Measurements from ENCODE around the gene SAMD11.

SAMD11 gene

DNA sequence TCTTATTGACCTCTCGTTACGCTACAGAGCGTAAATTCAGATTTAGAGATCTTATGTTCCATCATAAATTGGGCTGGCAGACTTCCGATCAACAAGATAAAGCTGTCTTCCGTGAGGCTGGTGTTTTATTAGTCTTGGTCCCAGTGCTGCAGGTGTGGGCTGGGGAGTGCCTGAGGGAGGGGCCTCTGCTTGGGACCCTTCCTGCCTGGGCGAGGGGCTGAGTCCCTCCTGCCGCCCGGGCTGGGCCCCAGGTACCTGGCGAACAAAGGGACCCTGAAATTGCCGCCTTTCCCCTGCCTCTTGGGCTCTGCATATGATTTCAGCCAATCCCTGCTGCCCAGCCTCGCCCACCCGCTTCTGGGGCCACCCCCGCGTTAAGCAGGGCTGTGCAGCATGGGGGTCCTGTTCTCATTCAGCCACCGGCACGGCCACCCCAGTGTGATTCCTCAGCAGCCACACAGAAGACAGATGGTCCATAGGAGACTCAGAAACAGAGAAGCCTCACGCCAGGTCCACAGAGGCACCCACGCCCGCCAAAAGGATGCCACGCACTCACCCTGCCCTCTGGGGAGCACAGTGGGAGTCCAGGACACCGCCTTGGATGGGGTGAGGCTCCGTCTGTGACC is 6.1 kb upstream of the SAMD11 start:
- no peak for DNase-seq

DNA sequence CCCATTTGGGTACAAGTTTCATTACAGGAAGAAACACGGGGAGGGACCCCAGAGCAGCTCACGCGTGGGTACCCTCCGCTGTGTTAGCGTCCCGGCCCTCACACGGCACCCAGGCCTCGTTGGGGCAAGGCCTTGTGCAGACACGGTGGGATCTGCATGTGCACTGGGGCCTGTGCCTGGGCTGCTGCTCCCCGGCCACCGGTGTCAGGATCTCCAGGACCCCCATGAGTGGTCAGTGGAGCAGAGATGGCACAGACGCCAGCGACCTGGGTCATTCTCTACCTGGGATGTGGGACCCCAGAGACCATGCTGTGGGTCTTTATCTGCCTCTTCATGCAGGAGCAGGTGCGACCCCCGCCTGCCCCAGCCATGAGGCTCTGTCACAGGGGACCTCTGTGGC is 5.4 kb upstream of the SAMD11 start:
- DNase-seq, result no peak

DNA sequence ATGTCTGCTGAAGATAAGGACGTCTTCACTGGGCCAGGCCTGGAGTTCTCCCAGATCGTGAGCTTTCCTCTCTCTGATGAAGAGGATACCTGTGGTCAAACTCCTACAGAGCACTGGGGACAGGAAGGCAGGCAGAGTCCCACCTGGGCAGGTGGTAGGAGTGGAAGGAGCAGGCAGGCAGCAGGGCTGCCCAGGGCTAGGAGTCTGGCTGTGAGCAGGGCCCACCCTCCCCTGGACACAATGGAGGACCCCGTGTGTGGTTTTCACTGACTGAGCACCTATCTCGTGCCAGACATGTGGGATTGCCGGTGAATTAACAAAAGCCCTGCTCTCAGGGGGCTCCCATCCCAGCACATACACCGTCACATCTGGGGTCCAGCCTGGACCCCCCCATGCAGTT is 4.9 kb upstream of the SAMD11 start:
- no peak for DNase-seq

DNA sequence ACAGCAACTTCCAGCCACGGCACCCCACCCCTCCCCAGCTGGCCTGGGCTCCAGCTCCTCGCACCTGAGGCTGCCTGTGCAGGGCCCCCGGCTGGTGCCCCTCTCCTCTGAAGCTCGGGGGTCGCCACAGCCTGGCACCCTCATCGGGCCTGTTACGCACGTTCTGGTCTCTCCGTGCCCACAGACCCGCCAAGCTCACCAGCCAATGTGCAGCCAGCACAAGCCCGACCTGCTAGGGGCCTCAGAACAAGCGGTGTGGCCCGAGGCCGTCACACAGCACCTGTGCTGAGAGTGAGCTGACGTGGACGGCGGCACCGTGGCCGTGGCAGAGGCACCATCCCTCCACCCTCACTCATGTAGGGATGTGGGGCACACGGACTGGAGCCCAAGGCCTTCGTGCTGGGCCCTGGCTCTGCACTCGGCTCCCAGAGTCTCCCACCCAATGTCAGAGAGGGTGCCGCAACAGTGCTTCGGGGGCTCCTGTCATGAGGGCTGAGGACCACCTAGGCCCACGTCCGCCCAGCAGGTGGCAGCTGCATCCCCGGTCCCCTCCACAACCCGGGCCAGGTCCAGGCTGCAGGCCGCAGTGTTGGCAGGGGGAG is 4.4 kb upstream of the SAMD11 start:
- no peak for DNase-seq

DNA sequence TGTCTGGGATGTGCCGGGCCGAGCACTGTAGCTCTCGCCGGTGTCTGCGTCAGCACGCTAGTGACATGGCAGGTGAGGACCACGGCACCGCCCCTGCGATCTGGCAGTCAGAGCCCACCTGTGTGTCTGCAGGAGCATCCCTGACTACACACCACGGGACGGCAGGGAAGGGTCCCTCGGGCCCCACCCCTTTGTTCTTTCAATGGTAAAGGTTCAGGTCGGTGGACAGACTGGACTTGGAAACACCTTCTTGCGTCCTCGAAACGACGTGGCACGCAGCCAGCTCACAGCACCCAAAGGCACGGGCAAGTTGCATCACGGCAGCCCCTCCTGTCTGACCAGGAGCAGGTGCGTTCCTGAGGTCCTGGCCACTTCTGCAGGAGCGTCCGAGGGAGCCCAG is 3.7 kb upstream of the SAMD11 start:
- DNase-seq, result no peak

DNA sequence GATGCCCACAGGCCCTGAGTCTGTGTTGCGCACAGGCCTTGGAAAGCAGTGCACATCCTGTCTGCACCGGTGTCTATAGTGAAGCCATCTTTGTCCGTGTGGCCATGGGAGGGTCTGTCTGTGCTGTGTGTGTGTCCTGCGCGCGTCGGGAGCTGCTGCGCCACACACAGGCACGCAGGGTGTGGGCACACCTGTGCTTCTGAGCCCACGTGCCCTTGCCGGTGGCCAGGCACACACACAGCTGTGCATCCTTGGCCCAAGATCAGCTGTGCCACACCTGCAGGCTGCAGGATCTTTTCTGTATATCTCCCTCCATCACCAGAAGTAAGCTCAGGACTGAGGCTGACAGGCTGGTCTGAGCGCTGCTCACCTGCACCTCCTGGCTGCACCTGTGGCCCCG is 3.2 kb upstream of the SAMD11 start:
- no peak for DNase-seq

DNA sequence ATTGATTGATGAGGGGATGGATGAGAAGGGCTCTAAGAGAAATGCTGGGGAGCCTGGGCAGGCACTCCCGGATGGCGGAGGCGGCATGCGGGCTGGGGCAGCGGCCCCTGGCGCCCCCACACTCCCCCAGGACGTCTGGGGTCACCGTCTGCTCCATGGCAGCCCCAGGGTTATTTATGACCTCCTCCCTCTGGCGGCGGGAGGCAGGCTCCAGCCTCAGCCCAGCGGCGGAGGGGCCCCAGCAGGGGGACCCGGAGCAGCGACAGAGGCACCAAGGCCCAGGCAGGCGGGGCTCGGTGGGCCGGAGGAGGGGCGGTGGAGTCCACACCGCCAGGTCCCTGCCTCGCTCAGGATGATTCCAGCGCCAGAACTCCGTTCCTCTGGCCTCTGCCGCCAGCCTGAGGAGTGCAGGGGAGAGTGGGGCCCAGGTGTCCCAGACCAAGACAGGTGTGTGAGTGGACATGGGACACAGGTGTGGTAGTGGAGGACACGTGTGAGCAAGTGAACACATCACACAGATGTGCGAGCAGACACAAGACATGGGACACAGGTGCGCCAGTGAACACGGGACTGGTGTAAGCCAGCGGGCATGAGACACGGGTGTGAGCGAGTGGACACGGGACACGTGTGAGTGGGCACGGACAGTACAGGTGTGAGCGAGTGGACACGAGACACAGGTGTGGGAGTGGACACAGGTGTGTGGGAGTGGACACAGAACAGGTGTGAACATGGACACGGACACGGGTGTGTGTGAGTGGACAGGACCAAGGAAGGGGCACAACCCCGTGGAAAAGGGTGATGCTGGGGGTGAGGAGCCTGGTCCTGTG is 2.5 kb upstream of the SAMD11 start:
- peak; percentile 66 for DNase-seq

DNA sequence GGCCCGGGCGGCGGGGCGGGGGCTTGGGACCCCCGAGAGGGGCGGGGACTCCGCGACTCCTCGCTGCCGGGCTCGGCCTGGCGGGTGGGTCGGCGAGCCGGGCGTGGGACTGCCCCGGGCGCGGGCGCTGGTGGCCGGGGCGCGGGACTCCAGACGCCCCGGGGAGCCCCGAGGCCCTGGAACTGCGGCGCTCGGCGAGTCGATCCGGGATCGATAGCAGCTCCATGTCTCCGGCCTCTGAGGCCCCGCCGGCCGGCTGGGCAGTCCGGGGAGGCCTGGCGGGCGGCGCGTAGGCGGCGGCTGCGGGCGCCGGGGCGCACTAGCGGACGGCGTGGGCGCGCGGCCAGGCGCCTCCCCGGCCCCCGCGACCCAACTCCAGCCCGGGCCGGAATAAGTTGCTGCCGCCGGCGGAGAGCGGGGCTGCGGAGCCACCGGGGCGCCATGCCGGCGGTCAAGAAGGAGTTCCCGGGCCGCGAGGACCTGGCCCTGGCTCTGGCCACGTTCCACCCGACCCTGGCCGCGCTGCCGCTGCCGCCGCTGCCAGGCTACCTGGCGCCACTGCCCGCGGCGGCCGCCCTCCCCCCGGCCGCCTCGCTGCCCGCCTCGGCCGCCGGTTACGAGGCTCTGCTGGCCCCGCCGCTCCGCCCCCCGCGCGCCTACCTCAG is 400 bp downstream of the SAMD11 start:
- no peak for DNase-seq

DNA sequence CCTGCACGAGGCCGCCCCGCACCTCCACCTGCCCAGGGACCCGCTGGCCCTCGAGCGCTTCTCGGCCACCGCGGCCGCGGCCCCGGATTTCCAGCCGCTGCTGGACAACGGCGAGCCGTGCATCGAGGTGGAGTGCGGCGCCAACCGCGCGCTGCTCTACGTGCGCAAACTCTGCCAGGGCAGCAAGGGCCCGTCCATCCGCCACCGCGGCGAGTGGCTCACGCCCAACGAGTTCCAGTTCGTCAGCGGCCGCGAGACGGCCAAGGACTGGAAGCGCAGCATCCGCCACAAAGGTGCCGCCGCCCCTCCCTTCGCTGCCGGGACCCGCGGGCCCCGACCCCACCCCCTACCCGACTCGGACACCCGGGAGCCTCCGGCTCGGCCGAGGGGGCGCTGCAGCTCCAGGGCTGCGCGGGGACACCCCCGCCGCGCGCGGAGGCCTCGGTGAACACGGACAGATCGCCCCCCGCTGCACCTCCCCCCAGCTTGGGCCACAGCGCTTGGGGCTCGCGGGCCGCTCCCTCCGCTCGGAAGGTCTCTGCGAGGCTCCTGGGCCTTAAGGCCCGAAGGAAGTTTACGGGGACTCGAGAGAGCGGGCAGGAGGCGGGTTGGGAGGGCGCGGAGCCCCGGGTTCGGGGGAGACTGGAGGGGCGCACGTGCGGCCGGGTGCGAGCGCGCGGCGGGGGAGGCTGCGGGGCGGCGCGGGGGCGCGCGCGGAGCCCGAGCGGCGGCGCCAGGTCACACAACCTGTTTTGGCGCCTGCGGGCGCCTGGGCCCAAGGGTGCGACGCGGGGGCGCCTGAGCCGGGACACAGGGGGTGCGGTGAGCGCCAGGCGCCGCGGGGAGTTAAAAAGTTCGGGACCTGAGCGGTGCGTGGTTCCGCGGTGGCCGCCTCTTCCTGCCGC is 1.2 kb downstream of the SAMD11 start:
- DNase-seq, result no peak

DNA sequence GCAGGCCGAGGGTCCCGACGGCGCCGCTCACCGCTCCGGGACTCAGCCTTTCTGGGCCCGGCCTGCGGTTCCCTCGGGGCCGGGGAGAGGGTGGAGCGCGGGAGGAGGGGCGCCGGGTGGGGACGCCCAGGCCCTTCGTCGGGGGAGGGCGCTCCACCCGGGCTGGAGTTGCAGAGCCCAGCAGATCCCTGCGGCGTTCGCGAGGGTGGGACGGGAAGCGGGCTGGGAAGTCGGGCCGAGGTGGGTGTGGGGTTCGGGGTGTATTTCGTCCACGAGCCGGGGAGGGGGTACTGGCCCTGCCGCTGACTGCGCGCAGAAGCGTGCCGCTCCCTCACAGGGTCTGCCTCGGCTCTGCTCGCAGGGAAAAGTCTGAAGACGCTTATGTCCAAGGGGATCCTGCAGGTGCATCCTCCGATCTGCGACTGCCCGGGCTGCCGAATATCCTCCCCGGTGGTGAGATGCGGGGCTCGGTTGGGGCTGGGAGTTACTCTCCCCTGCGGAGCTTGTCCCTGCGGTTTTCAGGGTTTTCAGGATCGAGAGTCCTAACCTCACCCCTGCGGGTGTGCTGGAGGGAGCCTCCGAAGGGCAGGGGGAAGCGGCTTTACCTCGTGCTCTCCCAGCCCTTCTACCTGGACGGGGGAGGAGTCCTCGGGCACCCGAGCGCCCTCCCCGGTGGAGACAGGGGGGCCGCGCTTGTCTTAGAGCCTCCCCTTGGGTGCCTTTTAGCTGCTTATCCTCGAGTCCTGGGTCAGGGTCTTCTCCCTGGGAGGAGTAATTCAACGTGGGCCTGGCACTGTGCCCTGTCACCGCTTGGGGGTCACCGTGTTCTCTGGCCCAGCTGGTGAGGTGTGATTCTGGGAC is 2.1 kb downstream of the SAMD11 start:
- DNase-seq, result no peak

DNA sequence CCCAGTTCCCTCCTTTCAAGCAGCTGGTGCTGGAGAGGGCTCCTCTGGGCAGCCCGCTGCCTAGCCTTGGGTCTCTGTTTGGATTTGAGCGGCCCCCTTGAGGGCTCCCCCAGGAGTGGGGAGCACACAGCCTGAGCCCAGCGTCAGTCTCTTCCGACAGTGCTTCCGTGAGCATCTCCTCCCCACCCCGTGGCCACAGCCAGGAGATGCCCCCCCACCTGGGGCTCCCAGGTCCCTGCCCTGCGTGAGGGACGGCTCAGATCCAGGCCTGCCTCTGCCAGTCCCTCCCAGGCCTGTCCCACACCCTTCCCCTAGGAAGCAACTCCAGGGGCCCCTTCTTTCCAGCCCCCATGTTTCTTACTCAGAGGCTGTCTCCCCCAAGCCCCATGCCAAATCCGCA is 3.5 kb downstream of the SAMD11 start:
- no peak for DNase-seq

DNA sequence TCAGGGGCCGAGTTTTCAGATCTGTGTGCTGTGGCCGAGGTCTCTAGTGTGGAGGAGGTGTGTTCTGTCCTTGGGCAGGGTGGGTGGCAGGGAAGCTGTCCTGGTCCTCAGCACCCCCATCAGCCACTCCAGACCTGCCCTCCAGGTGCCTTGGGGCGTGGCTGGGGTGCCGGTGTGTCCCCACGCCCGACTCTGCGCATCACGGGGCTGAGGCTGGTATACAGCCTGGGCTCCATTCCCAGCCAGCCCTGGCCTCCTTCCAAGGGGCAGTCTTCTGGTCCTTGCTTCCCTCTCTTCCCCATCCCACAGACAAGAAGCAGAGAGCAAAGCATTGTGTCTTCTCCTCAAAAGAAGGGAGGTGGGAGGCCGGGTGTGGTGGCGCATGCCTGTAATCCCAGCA is 4.0 kb downstream of the SAMD11 start:
- DNase-seq, result no peak

DNA sequence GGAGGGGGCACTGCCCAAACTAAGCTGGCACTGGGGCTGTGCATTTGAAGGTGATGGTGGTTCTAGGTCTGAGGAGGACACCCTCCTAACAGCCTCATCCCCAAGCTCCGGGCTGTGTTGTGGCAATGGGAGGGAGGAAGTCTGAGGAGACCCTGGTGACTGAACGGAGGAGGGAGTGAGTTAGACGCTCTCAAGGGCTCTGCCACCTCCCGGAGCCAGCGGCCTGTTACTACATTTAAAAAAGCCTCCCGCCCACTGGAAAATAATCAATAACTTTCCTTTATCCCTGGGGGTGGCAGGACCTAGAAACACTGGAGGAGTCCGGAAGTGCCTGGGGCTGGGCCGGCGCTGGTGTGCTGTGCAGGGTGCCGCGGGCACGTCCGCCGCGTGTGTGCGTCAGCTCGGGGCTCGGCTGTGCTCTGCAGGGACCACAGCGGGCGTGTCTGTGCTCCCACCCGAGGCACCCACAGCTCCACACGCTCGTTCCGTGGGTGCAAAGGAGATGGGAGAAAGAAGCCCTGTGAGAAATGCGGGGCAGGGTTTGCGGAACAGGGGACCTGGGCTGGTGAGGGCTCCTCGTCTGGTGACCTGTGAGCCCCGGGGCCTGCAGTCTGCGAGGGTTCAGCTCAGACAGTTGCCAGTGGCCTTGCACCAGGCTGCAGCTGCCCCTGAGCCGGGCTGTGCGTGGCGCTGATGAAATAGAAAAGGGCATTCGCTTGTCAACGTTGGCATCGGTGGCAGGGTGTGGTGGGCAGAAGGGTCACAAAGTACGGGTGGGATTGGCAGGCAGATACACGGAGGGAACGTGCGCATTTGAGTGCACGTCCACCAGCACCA is 5.3 kb downstream of the SAMD11 start:
- no peak for DNase-seq

DNA sequence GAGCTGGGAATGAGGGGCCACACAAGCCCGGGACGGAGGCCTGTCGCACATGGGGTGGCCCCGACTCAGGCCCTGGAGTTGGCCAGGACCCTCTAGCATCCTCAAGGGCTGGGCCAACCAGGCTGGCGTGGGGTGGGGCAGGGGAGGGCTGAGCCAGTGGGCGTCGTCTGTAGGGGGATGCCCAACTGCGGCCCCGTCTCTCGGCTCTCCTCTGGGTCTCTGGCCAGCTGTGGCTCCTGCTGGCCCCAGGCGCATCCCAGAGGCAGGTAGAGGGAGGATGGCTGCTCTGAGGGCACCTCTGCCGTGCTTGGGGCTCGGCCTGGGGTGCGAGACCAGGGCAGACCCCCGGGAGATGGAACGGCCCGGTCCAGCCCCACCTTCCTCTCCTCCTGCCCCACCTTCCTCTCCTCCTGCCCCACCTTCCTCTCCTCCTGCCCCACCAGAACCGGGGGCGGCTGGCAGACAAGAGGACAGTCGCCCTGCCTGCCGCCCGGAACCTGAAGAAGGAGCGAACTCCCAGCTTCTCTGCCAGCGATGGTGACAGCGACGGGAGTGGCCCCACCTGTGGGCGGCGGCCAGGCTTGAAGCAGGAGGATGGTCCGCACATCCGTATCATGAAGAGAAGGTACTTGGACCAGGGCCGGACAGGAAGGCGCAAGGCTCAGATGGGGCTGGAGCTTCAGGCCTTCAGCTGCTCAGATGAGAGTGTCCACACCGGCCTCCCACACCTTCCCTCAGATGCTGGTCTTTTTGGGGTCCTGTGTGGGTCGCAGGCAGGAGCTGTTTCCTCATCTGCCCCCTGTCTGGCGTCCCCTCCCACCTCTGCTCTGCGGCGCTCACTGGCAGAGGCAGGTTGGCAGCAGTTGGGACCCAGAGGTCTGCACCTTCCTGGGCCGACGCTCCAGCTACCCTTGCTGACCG is 6.2 kb downstream of the SAMD11 start:
- no peak for DNase-seq

DNA sequence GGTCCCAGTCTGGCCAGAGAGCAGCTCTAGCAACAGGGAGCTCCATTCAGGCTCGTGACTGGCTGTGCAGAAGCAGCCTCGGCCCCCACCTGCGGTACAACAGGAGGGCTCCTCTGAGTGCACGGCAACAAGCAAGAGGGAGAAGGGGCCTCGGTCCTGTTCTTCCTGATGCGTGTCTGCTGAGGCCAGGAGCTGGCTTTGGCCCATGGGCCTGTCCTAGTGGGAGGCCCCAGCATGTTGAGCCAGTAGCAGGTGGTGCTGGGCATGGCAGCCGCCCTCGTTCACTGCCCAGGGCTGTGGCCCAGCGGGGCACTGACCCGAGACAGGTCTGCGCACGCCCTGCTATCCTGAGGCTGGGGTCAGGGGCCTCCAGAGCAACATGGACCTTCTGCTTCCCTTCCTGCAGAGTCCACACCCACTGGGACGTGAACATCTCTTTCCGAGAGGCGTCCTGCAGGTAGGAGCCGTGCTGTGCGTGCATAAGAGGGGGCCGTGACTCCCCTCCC is 7.0 kb downstream of the SAMD11 start:
- DNase-seq, result no peak

DNA sequence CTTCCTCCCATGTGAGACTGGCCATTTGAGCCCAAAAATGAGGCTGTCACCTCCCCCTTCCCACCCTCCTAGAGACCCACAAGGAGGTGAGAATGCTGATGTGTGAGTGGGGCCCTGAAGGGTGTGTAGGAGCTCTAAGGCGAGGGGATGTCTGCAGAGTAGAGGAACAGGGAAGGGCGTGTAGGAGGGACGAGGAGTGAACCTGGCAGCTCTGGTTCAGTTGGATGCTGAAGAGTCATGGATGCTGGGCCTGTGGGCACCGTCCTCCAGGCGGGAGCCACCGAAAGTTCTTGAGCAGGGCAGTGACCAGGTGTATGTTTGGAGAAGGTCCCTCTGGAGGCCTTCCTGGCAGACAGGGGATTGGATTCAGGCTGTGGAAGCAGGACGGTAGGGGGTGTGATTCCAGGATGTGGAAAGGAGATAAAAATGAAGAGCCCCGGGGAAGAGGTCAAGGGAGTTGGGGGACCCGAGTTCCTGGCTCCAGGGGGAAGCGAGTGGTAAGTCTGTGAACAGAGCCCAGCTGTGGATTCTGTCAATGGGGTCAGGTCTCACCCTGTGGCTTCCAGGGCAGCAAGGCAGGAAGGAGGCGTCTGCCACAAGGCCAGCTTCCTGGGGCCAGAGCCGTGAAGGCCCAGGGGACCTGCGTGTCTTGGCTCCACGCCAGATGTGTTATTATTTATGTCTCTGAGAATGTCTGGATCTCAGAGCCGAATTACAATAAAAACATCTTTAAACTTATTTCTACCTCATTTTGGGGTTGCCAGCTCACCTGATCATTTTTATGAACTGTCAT is 7.9 kb downstream of the SAMD11 start:
- no peak for DNase-seq

DNA sequence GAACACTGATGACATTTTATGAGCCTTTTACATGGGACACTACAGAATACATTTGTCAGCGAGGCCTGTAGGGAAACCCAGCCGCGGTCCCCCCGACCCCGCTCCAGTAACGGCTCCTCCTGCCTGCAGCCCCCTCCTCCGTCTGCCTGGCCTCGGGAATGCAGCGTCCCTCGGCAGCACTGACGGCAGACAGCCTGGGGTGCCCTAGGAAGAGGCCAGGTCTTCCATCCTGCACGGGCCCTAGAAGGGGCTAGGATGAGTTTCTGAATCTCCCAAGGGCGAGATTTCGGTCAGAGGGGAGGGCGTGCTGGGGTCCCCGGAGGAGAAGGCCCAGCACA is 8.4 kb downstream of the SAMD11 start:
- no peak for DNase-seq

DNA sequence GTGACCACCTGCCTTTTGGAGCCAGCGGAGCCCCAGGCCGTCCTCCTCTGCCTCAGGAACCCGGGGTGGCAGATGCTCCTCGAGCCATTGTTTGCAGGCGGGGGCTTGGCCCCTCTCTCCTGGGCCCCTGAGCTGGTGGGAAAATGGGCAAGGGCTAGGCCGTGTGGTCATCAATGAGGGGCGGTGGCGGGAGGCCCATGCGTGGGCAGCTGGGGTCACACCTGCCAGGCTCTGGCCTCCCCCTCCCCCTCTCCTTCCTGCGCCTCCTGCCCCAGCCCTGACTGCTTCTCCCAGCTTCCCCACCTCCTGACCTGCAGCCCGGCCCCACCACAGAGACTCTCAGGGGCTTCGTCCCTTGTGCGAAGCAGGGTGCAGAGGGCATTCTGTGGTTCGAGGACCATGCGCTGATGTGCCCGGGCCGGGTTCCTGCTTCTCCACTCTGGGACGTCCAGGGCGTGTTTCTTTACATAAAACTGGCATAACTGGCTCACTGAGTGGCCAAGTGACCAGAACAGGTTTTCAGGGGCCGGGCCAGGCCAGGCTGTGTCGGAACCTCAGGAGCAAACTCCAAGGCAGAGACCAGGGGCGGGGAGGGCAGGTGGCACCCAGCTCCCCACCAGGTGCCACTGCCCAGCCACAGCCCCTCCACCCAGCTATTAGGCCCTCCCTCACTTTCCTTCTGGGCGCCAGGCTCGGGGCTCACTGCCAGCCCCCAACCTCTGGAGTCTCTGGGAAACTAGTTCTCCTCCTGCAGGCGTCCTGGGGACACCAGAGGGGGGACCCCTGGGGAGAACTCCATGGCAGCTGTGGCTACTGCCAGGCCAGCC is 9.3 kb downstream of the SAMD11 start:
- no peak for DNase-seq

Data from NCI-H1436 (cell line).